CD4-positive, alpha-beta T cell treated with Interleukin-10 for 1 hour (primary cell): ENCODE measurements around the gene EDC4.
"Not testable (repeated sequence)": the region's sequence is repeated elsewhere in the genome, so short reads cannot be mapped to it uniquely, and the experiment has no call there.

Experiments used
- DNase-seq: peaks from one replicate; pipeline ENCODE4 v3.0.0-alpha.2; 2020

The EDC4 gene, protein sequence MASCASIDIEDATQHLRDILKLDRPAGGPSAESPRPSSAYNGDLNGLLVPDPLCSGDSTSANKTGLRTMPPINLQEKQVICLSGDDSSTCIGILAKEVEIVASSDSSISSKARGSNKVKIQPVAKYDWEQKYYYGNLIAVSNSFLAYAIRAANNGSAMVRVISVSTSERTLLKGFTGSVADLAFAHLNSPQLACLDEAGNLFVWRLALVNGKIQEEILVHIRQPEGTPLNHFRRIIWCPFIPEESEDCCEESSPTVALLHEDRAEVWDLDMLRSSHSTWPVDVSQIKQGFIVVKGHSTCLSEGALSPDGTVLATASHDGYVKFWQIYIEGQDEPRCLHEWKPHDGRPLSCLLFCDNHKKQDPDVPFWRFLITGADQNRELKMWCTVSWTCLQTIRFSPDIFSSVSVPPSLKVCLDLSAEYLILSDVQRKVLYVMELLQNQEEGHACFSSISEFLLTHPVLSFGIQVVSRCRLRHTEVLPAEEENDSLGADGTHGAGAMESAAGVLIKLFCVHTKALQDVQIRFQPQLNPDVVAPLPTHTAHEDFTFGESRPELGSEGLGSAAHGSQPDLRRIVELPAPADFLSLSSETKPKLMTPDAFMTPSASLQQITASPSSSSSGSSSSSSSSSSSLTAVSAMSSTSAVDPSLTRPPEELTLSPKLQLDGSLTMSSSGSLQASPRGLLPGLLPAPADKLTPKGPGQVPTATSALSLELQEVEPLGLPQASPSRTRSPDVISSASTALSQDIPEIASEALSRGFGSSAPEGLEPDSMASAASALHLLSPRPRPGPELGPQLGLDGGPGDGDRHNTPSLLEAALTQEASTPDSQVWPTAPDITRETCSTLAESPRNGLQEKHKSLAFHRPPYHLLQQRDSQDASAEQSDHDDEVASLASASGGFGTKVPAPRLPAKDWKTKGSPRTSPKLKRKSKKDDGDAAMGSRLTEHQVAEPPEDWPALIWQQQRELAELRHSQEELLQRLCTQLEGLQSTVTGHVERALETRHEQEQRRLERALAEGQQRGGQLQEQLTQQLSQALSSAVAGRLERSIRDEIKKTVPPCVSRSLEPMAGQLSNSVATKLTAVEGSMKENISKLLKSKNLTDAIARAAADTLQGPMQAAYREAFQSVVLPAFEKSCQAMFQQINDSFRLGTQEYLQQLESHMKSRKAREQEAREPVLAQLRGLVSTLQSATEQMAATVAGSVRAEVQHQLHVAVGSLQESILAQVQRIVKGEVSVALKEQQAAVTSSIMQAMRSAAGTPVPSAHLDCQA (N-terminal part only)

DNA sequence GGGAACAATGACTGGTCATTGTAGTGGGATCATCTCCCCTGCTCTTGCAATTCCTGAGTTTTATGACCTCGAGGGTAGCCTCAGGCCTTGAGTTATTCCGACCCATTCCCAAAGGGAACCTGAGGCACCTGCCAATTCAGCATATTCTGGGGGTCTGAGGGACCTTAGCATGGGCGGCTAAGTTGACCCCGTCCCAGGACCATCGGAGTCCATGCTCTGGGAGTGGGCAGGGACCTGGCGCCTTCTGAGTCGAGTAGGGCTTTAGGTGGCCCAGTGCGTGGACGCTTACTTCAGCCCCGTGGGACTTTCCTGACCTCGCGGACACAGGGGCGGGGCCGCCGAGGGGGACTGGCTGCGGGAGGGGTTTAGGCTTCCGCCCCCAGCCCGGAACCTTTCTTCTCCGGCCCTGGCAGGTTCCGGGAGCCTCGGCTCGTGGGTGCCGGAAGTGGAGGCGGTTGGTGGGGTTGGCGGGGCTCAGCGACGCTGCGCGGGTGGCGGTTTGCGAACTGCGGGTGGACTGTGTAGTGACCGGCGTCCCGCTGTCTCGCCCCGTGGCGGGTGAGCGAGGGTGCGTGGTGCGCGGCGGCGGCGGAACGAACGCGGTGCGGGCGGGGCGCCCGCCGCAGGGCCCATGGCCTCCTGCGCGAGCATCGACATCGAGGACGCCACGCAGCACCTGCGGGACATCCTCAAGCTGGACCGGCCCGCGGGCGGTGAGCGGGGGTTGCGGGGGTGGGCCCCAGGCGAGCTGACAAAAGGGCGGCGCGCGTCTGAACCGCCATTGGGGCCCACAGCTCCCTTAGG, at the start of gene EDC4:
Gene EDC4, plus strand, starts transcription at position 422 of the 804 bp plus-strand sequence. Its CDS starts 210 bp downstream, at position 632.
- peak; percentile 91 for DNase-seq

DNA sequence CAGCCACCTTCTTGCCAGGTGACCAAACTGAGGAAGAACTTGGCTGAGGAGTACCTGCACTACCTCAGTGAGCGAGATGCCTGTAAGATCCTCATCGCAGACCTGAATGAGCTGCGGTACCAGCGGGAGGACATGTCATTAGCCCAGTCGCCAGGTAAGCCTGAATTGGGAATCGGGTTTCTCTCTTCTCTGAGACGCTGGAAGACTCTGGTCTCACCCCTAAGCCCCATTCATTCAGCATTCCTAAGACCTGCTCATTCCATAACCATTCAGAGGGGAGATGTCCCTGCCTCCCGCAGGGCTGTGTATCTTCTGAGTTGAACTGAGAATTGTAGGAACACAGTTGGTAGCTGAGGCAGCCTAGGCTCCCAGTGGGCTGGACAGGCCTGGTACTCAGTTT, 47.7 kb upstream of the EDC4 start:
- DNase-seq = no peak

DNA sequence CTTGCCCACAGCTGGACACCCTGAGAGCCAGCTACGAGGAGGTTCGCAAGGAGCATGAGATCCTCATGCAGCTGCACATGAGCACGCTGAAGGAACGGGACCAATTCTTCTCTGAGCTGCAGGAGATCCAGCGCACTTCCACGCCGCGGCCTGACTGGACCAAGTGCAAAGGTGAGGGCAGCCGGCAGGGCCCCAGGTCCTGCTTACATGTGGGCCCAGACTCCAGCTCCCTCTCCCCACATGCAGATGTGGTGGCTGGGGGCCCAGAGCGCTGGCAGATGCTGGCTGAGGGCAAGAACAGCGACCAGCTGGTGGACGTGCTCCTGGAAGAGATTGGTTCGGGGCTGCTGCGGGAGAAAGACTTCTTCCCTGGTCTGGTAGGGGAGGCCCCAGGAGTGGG, 46.9 kb upstream of the EDC4 start:
- no peak for DNase-seq

DNA sequence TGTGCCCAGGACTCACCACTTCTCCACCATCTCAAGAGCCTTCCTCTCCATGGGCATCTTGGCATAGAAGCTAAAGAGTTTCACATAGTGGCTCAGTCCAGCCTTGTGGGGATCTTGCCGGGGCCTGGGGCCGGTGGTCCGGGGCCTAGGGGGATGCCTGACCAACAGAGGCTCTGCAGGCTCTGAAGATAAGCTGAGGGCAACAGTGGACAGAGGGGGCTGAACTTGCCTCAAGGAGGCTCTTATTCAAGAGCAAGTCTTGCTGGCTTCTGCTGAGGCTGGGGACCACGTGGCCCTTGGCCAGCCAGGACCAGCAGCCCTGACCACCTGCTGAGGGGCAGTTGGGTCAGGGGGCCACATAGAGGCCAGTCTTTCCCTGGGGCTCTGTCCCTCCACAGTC, 44.2 kb upstream of the EDC4 start:
- no peak for DNase-seq

DNA sequence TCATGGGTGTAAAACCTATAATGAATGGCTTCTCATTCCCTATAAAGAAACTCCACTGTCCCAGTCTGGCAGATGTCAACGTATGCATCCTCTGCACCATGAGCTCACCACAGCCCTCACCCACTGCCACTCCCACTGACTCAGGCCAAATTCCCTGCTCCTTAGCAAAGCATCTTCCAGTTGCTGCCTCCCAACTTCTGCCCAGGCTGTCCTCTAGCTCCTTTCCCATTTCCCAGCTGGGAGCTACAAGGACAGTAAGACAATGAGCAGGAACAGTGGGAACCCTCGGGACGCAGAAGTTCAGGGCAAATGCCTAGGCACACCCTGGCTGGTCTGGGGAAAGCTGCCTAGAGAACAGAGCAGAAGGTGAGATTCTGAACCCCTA, 39.8 kb upstream of the EDC4 start:
- no peak for DNase-seq

DNA sequence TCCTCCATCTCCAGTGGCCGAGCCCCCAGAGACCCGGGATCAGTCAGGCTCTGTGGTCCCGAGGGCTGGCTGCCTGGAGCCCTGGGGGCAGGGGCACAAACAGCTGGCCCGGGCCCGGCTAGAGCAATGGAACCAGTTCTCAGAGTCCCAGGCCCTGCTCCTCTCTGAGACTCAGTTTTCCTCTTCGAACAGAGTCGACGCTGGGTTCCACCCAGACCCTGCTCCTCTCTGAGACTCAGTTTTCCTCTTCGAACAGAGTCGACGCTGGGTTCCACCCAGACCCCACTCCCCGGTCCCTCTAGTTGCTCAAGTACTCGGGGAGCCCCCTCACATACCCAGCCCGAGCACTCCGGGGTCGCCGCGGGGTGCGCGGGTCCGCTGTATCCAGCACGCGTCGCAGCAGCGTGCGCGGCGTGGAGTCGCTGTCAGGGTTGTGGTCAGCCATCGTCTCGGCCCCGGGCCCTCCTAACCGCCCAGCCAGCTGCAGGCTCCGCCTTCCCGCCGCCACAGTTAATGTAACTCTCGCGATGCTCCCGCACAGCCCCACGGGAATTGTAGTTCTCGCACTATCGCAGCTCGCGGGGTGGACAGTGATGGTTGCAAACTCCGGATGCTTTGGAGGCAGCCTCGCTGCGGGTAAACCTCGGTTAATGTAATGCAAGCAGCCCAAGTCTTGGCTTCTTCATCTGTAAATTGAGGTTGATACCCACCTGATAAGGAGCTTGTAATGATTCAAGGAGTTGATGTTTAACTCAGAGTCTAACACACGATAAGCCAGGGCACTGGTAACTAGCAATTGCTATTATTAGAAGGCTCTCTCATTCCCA, 39.2 kb upstream of the EDC4 start:
- peak; percentile 95 for DNase-seq

DNA sequence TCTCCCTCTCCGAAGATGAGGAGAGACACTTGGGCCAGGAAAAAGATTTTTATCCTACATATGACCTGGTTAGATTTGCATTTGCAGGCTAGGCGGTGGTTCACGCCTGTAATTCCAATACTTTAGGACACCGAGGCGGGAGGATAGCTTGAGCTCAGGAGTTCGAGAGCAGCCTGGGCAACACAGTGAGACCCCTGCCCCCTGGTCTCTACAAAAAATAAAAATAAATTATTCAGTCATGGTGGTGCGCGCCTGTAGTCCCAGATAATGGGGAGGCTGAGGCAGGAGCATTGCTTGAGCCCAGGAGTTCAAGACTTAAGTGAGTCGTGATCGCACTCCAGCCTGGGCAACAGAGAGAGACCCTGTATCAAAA, 38.6 kb upstream of the EDC4 start:
- DNase-seq = no peak

DNA sequence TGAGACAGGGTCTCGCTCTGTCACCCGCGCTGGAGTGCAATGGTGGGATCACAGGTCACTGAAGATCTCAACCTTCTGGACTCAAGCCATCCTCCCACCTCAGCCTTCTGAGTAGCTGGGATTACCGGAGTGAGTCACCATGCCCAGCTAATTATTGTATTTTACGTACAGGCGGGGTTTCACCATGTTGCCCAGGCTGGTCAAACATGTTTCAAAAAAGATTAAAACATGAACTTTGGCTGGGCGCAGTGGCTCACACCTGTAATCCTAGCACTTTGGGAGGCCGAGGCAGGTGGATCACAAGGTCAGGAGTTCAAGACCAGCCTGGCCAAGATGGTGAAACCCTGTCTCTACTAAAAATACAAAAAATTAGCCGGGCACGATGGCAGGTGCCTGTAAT, 35.7 kb upstream of the EDC4 start:
- DNase-seq = not testable (repeated sequence)

DNA sequence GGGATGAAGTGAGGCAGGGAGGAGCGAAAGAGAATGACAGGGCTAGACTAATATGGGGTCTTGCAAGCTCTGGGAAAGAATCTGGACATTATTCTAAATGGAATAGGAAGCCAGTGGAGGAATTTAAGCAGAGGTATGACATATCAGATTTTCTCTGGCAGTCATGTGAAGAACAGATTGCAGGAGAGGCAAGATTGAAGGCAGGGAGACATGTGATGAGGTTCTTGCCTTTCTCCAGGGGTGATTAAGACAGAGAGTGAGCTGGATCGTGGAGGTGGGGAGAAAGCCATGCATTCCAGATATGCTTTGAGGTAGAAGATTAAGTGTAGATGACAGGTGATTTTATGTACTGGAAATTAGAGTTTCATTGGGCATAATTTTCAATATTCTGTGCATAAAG, 35.0 kb upstream of the EDC4 start:
- DNase-seq = no peak

DNA sequence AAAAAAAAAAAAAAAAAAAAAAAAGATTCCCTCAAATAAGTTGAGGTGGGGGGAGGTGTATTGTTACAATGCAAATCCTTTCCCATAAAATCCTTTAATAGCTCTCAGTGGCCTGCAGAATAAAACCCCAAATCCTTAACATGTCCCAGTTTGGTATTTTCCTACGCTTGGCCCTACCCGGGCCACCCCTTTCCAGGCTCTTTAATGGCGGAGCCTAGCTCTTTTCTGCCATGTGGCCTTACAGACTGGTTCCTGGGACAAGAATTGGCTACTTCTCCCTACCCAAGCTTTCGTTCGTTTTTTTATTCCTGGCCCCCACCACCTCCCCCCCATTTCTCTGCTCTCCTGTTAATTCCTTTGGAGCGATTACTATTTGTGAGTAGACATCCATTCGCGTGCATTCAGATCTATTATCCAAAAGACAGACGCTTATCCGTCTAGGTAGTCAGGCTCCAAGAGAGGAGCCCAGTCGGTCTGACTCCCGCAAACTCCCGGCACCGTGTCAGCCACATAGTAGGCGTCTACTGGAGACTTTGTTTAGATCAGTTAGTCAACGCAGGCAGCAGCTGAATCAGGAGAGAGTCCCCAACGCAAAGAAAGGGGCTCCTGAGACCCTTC, 31.5 kb upstream of the EDC4 start:
- DNase-seq = no peak

DNA sequence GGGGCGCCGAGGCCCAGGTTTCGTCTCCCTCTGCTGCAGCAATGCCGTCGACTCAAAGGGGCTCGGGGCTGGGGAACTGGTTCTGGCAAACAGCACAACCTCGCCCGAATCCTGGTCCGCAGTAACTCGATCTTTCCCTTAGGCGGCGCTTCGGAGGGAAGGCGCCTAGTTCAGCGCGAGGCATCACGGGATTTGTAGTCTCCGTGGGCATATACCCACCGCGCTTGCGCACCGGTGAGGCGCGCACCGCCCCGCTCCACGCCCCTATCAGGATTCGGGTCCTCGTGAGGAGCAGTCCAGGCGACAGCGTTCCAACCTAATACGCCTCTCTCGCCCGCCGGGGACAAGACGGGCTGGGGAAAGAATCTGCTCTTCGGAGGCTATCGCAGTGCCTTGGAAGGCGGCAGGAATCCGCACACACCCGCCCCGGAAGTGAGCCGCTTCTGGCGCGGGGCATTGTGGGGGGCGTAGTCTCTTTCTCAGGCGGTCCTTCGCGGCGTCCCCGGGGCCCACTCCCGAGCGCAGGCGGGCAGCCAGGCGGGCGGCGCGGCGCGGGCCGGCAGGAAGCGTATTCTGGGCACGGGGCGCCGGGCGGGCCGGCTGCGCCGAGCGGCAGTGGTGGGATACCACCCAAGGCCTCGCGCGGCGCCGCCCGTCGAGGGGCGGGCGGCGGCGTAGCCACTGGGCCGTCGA, 30.9 kb upstream of the EDC4 start, which contains the start of gene THAP11:
Gene THAP11, plus strand, starts transcription at position 505 of the 693 bp plus-strand sequence. CDS start 235 bp downstream, outside the sequence.
- DNase-seq = peak; percentile 96

DNA sequence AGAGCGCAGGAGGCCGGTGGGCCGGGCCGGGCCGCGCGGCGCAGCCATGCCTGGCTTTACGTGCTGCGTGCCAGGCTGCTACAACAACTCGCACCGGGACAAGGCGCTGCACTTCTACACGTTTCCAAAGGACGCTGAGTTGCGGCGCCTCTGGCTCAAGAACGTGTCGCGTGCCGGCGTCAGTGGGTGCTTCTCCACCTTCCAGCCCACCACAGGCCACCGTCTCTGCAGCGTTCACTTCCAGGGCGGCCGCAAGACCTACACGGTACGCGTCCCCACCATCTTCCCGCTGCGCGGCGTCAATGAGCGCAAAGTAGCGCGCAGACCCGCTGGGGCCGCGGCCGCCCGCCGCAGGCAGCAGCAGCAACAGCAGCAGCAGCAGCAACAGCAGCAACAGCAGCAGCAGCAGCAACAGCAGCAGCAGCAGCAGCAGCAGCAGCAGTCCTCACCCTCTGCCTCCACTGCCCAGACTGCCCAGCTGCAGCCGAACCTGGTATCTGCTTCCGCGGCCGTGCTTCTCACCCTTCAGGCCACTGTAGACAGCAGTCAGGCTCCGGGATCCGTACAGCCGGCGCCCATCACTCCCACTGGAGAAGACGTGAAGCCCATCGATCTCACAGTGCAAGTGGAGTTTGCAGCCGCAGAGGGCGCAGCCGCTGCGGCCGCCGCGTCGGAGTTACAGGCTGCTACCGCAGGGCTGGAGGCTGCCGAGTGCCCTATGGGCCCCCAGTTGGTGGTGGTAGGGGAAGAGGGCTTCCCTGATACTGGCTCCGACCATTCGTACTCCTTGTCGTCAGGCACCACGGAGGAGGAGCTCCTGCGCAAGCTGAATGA, 30.1 kb upstream of the EDC4 start:
- DNase-seq = peak; percentile 70

DNA sequence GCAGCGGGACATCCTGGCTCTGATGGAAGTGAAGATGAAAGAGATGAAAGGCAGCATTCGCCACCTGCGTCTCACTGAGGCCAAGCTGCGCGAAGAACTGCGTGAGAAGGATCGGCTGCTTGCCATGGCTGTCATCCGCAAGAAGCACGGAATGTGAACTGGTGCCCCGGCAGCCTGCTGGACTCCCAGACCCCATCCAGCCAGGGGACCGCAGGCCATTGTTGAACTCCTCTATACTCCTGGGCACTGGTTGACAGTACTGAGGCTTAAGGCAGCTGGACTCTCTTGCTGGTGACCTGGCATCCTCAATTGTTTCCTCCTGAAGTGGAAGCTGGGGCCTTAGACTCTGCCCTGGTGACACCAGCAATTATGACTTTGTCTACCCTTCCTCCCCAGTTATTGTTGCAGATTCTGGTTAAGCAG, 29.5 kb upstream of the EDC4 start:
- no peak for DNase-seq

DNA sequence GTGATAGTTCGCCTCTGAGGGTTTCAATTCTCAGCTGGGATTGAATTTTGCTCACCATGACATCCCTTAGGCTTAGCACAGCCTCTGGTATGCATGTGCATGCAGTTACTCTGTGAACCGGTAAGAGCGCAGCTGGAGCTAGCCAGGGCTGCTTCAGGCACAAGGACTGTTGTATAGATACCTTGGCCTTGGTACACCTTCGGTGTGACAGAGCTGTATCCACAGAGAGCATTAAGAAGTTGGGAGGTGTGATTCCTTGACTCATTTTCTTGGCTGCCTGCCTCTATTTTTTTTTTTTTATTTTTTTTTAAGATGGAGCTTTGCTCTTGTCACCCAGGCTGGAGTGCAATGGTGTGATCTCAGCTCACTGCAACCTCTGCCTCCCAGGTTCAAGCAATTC, 28.4 kb upstream of the EDC4 start:
- no peak for DNase-seq

DNA sequence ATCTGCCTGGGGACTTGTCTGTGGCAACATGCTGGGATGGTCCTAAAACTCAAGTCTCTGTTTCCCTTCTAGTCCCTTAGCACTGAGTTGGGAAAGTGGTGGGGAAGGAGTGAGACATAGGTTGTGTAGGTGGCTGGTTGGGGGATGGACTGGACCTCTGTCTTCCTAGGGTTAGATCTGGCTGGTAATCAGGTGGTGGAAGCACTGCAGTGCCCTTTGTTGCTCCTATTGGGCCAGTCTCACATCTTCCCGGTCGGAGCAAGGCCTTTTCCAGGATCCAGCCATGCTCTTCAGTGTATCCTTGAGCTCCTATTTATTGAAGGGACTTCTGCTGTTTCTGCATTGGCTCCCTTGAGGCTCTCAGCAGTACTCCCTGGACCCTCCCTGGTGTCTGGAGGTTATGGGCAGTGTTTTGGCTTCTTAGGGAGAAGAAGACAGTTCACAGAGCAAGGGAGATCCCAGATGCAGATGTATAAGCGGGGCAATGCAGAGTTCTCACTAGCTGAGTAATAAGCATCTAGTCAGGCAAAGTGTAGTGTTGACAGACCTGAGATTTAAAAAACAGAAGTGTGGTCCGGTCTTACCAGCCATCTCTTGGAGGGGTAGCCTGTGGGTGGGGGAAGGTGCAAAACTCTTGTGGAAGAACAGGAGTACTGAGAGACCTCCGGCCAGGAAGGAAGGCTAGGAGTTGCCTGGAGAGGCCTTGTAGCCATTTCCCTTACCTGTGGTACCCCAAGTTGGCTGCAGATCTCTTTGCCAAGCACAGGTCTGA, 27.4 kb upstream of the EDC4 start:
- no peak for DNase-seq

DNA sequence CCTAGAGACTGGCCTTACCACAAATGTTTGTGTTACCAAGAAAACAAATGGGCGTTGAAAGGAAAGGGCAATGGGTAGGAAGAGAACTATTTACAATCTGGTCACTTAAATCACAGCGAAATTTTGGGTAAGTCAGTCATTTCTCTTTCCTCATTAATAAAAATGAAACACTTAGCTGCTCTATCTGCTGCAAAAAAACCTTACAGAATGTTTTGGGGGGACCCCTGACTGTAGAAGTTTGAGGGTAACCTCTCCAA, 26.9 kb upstream of the EDC4 start:
- no peak for DNase-seq

DNA sequence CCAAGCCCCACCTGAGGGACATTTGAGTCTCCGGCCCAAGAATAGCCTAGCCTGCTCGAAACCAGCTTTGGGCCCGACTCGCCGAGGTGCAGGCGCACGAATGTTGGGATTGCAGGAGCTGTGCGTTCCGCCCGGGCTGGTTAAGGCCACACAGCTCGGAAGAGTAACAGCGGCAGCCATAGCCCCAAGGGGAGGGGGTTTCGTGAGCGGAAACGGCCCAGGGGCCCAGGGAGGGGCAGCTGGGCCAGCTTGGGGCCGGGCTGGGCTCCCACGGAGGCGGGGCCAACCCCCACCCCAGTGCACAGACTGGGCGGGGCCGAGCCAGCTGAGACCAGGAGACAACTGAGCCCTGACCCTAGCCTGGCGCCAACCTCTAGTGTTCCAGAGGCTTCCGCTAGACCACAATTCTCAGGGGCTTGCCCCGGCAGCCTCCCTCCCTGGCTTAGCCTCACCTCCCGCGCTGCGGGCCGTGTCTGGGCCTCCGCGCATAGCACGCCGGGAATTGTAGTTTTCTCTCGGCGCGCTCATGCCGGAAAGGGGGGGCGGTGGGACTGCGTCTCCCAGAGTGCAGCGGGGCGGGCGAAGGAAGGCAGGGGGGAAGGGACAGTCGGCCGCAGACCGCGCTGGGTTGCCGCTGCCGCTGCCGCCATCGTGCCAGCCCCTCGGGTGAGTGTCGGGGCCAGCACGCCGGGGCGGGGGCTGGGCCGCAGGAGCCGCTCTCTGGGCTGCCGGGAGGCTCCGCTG, 26.4 kb upstream of the EDC4 start, which contains the start of gene NUTF2:
Gene NUTF2, plus strand, starts transcription at position 614 of the 744 bp plus-strand sequence. CDS start 18,198 bp downstream, outside the sequence.
- DNase-seq = peak; percentile 96
